Activated T-cell treated with anti-CD3 and anti-CD28 coated beads, Interleukin-2, amount 50 U/mL, for 72 hours (primary cell): ENCODE measurements around the gene HYAL3. TPM values are rescaled to one million over a fixed set of nuclear protein-coding genes. Genes with fewer than 3 reads are reported as not detected.

ENCODE experiments used
- ATAC-seq, 2 donors: fragments of 150-1000 bp; cut with Tn5 transposase; replicated peaks in 1 of 2; 2 replicates each; pipeline ENCODE4 v1.10.0; 2021; ENCODE audit warnings: moderate library complexity in 2 of 2, mild to moderate bottlenecking in 1 of 2
- DNase-seq, 2 donors: peaks; one replicate each; pipeline ENCODE4 v3.0.0; 2021 to 2022; ENCODE audit warnings: mixed read lengths in 1 of 2
- H3K27ac Mint-ChIP-seq: one replicate; pipeline ENCODE4 v1.8.0; 2022; ENCODE audit warnings: mild to moderate bottlenecking, moderate library complexity, mixed read lengths
- H3K27me3 Mint-ChIP-seq: one replicate; pipeline ENCODE4 v1.8.0; 2022; ENCODE audit warnings: low read depth, mixed read lengths
- H3K36me3 Mint-ChIP-seq, 2 donors: one replicate each; pipeline ENCODE4 v1.8.0; 2022; ENCODE audit warnings: mixed read lengths in 2 of 2, mild to moderate bottlenecking in 1 of 2; ENCODE audit not compliant: insufficient read depth in 2 of 2
- H3K4me1 Mint-ChIP-seq: one replicate; pipeline ENCODE4 v1.8.0; 2022; ENCODE audit warnings: low read depth, mixed read lengths
- H3K4me3 Mint-ChIP-seq, 2 donors: one replicate each; pipeline ENCODE4 v1.8.0; 2022; ENCODE audit warnings: mild to moderate bottlenecking in 2 of 2, mixed read lengths in 2 of 2, moderate library complexity in 2 of 2
- H3K9me3 Mint-ChIP-seq, 2 donors: one replicate each; pipeline ENCODE4 v1.8.0; 2022; ENCODE audit warnings: mixed read lengths in 2 of 2
- total RNA-seq, 2 donors: library from RNA; stranded (reverse); gene quantifications; one replicate each; pipeline ENCODE4 v1.2.3, GENCODE V29; 2022

The HYAL3 gene
- total RNA-seq, 2 donors from 2014 or later: 6.7 to 7.1 TPM

DNA sequence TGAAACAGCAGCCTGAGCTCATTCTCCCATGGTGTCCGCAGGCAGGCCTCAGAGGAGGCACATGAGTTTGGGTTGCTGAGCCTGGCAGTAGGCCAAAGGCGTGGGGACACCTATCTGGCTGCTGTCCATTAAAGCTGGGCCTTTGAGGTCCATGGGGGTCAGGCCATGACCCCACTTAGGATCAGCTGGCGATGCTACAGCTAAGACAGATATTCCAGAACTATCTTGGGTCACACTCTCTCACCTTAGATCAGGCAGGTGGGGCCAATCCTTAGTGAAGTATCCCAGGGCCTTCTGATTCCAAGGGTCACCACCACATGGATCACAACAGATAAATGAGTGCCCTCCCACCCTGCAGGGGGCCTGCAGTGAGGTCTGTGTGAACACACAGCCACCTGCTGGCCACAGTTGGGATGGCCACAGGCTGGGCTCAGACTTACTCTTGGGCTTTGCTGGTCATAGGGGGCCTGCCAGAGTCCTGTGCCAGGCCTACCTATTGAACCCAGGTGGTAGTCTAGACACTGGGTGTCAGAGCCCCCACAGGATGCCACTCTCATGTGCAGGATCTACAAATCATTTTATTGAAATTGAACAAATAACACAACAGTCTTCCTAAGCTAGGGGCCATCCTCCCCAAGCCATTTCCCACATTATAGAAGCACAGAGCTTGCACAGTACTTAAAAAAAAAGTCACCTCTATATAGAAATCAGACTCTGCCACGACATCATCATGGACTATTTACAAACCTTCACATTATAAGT lies 25.3 kb upstream of the HYAL3 start:
- Mint-ChIP-seq H3K9me3 (no peaks in the 10 kb centered on the region), H3K36me3 (no peaks in the 10 kb centered on the region), H3K4me3 (no peak overlapping the region), H3K27ac (no peak overlapping the region), H3K4me1 (peaks cover 46% of the 10 kb centered on the region), H3K27me3 (no peaks in the 10 kb centered on the region)
- DNase-seq (peak; percentile 72 to 76), ATAC-seq (peak; percentile 15 to 32)

DNA sequence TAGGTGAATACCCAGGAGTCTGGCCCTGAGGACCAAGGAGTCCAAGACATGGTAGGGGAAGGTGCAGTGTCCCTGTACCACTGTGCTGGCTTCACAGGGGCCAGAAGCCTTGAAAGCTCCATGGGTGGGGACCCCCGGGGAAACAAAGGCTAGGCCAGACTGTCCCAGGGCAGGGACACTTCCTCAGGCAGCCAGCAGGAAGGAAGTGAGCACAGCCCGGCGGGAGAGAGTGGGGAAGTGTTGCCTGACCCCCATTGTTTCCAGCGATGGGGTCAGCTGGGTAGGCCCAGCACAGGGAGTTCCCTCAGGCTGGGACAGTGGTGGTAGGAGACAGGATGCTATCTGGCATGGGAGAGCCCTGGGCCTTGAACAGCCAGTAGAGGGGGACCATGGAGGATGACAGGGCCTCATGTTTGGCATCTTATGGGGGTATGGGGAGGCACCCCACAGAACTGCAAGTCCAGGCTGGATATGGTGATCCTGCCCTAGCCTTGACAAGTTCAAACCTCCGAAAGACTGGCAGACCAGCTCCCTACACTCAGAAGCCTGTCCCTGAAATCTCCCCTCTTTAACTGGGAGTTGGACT lies 24.5 kb upstream of the HYAL3 start:
- H3K27ac Mint-ChIP-seq: no peak overlapping the region
- DNase-seq (no peak), ATAC-seq (no peak)
- no peaks in the 10 kb centered on the region for H3K27me3 Mint-ChIP-seq
- no peaks in the 10 kb centered on the region for H3K9me3 Mint-ChIP-seq
- H3K4me3 Mint-ChIP-seq: no peak overlapping the region
- peaks cover 51% of the 10 kb centered on the region for H3K4me1 Mint-ChIP-seq
- H3K36me3 Mint-ChIP-seq: no peaks in the 10 kb centered on the region

DNA sequence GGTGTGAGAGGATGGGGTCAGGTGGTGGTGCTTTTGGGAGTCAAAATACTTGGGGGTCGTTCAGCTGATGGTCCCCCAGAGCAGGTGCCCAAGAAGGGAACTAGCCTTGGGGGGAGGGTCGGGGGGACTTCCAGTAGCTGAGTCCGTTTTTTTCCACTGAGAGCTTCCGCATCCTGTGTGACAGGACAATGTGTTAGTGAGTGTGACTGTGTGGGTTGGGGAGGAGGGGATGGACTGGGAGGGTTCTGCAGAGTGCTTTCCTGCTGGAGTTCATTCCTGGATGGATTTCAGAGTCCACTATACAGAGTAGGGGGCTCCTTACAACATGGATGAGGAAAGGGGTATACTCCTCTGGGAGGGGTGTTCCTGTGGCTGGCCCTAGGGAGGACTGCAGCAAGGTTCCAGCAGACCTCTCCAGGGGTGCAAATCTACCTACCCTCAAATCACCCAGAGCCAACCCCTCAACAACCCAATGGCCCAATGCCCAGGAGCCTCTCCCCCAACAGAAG lies 23.9 kb upstream of the HYAL3 start:
- H3K4me1 Mint-ChIP-seq: peaks cover 49% of the 10 kb centered on the region
- no peak overlapping the region for H3K27ac Mint-ChIP-seq
- H3K4me3 Mint-ChIP-seq: peak overlapping the region in 1 of 2 donors; percentile 37
- H3K9me3 Mint-ChIP-seq: no peaks in the 10 kb centered on the region
- no peaks in the 10 kb centered on the region for H3K36me3 Mint-ChIP-seq
- no peaks in the 10 kb centered on the region for H3K27me3 Mint-ChIP-seq
- DNase-seq: no peak
- no peak for ATAC-seq

DNA sequence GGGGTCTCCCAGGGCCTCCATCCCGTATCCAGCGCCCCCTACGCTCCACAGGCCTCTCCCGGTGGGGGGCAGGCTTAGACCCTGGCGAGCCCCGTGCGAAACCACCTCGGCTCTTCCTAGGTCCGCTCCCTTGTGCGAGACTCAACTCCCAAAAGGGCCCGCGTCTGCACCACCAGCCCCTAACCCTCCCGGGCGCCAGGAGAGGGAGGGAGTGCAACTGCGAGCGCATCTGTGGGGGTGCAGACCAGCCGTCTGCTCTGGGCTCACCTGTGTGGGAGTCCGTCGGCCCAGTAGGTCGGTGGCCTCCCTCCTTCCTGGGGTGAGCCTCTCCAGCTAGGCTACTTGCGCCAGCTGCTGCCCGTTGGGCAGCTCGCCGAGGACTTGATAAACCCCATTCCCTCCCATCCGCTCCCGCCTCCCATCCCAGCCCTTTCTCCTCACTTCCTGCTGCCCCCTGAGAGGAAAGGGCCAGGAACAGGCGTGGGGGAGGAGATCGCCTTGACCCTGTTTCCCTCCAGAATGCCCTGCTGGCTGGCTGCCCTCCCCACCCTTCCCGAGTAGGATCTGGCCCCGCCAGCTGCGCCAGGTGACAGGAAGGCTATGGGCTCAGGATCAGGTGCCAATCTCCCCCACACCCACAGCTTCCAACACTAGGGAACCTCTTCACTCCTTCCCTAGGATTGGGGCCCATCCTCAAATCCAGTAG lies 23.3 kb upstream of the HYAL3 start, which contains the start of gene HYAL2:
TSS of gene HYAL2 (minus strand) at position 360 of the 706 bp plus-strand sequence. CDS start 2,256 bp downstream, outside the sequence.
- ATAC-seq (no peak), DNase-seq (no peak)
- H3K36me3 Mint-ChIP-seq: no peaks in the 10 kb centered on the region
- H3K9me3 Mint-ChIP-seq: no peaks in the 10 kb centered on the region
- H3K27me3 Mint-ChIP-seq: no peaks in the 10 kb centered on the region
- peak within 1 kb of the TSS; percentile 82 for H3K4me3 Mint-ChIP-seq
- H3K27ac Mint-ChIP-seq: peak within 1 kb of the TSS; percentile 96
- peaks cover 48% of the 10 kb centered on the region for H3K4me1 Mint-ChIP-seq

DNA sequence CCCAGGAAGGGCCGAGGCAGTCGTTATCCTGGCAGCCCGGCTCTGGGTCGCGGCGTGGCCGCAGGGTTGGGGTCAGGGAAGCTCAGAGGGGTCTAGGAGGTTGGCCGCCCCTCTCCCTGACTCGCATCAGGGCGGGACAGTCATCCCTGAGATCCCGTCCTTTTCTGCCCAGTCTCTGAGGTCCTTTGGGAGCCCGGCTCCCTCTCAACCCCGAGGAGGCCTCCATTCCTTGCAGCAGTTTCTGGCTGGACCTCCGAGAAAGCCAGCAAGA lies 22.8 kb upstream of the HYAL3 start:
- H3K4me1 Mint-ChIP-seq: peaks cover 48% of the 10 kb centered on the region
- ATAC-seq (no peak), DNase-seq (no peak)
- H3K27ac Mint-ChIP-seq: peak overlapping the region; percentile 96
- H3K9me3 Mint-ChIP-seq: no peaks in the 10 kb centered on the region
- peak overlapping the region; percentile 82 for H3K4me3 Mint-ChIP-seq
- no peaks in the 10 kb centered on the region for H3K27me3 Mint-ChIP-seq
- no peaks in the 10 kb centered on the region for H3K36me3 Mint-ChIP-seq

DNA sequence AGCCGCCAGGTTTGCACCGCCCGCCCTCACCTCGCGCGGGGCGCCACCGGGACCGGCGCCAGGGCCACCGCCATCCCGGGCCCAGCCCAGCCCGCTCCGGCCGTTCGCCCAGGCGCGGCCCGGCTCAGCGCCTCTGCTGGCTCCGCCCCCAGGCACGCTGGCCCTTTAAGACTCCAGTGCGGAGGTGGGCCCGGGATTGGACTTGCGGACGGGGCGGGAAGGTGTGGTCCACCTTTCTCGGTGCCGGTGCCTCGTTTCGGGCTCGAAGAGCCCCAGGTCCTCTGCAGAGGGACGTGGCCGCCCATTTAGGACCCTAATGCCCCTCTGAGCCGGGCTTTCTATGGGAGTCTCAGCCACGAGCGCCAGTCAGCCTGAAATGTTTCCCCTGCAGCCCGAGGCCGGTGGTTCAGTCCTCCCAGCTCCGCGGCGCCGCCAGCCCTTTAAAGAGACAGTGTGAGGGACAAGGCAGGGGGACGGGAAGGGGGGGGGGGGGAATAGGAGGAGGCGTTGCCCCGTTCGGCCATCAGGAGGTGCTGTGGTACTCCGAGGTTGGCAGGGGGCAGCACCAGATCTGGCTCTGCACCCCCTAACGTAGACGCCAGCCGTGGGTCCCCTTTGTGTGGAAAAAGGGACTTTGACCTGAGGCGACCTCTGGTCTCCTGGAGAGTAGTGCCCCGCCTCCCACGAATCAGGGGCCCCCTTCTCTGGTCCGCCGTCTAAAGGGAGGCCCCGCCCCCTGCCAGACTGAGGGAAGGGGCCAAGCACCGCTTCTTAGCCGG lies 22.3 kb upstream of the HYAL3 start:
- H3K4me3 Mint-ChIP-seq: peak overlapping the region; percentile 82
- peak; percentile 88 for DNase-seq
- H3K27me3 Mint-ChIP-seq: no peaks in the 10 kb centered on the region
- peak; percentile 82 for ATAC-seq
- no peaks in the 10 kb centered on the region for H3K9me3 Mint-ChIP-seq
- H3K27ac Mint-ChIP-seq: peak overlapping the region; percentile 96
- peaks cover 48% of the 10 kb centered on the region for H3K4me1 Mint-ChIP-seq
- H3K36me3 Mint-ChIP-seq: no peaks in the 10 kb centered on the region

DNA sequence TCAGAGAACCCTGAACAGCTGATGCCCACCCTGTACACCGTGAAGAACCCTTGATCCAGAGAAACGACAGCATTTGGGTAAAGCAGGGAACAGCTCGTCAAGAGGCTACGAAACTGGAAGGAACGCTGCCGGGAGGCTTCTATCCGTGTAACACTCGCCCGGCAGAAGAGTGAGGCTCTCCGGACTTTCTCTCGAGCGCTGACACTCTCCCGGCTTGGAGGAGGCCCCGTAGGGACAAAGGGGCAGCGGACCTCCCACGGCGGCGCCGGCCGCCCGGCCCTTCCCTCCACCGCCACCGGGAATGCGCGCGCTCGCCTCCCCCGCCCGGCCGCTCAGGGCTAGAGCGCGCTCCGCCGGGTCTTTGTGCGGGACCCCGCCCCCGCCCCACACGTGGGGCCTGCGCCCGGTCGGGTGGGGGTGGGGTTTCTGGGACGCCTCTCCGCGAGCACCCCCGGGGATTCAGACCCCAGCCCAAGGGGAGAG lies 21.7 kb upstream of the HYAL3 start:
- Mint-ChIP-seq H3K9me3 (no peaks in the 10 kb centered on the region), H3K36me3 (no peaks in the 10 kb centered on the region), H3K4me1 (peaks cover 47% of the 10 kb centered on the region), H3K27me3 (no peaks in the 10 kb centered on the region), H3K4me3 (peak overlapping the region; percentile 77 to 90), H3K27ac (peak overlapping the region; percentile 66)
- DNase-seq (peak; percentile 66 to 68), ATAC-seq (peak; percentile 58 to 61)

DNA sequence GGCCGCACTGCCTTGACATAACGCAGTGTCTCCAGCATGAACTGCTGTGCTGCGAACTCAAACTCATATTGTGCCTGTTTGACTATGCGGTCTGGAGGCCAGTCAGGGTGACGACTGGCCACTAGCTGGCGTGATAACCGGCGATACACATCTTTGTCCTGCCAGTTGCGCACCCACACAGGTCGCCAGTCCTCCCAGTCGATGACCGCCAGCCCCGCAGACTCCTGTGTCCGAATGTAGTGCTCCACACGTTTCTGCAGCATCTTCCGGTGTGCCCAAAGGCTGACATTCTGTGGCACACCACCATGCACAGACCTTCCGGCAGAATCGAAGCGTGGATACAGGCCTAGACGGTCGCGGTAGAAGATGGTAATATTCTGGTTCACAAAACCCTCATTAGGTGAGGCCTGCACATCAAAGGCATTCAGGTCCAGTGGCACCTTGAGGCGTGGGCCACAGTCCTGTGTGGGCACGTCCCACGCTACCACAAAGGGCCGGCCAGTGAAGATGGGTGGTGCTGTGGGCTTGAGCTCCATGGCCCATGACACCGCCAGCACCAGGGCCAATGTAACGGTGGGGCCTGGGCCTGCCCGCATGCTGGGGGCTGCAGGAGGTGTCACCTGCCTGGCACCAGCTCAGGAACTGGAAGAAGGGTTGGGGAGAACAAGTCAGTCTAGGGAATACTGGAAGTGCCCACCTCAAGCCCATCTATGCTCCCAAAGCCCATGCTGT lies 20.9 kb upstream of the HYAL3 start:
- DNase-seq: no peak

DNA sequence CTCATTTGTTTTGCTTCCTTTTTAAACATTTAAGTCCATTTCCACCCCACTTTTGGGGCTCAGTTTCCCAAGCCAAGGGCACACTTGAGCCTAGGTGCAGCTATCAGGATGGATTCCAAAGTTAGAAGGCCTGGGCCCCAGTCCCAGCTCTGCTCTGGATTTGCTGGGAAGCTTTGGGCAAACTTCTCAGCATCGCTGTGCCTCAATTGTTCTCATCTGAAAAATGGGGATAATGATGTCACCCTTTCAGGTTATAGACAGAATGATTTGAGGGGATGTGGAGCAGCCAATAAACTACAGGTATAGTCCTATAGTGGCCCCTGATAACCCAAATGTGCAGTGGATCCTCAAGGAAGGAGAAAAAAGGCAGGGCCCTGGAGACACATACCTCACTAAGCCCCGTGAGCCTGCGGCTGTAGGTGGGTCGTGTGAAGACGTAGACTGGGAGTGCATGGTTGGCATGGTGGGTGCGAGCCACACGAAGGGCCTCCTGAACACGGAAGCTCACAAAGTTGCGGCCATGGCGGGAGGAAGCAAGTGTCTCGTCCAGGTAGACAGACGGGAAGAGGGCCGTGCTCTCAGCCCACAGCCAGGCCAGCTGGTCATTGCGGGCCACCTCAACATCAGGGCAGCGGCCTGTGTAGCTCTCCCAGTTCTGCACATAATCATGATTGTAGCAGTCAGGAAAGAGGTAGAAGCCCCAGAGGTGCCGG lies 20.1 kb upstream of the HYAL3 start:
- Mint-ChIP-seq H3K4me1 (peaks cover 36% of the 10 kb centered on the region), H3K36me3 (no peaks in the 10 kb centered on the region), H3K27ac (no peak overlapping the region), H3K9me3 (no peaks in the 10 kb centered on the region), H3K27me3 (no peaks in the 10 kb centered on the region), H3K4me3 (peak overlapping the region; percentile 0 to 18)
- no peak for ATAC-seq
- no peak for DNase-seq

More for the DNA sequence above, 20.9 kb upstream of the HYAL3 start:
- H3K4me1 Mint-ChIP-seq: peaks cover 41% of the 10 kb centered on the region
- no peak for ATAC-seq
- no peaks in the 10 kb centered on the region for H3K36me3 Mint-ChIP-seq
- no peaks in the 10 kb centered on the region for H3K9me3 Mint-ChIP-seq
- H3K27ac Mint-ChIP-seq: no peak overlapping the region
- H3K4me3 Mint-ChIP-seq: peak overlapping the region; percentile 77 to 90
- H3K27me3 Mint-ChIP-seq: no peaks in the 10 kb centered on the region

DNA sequence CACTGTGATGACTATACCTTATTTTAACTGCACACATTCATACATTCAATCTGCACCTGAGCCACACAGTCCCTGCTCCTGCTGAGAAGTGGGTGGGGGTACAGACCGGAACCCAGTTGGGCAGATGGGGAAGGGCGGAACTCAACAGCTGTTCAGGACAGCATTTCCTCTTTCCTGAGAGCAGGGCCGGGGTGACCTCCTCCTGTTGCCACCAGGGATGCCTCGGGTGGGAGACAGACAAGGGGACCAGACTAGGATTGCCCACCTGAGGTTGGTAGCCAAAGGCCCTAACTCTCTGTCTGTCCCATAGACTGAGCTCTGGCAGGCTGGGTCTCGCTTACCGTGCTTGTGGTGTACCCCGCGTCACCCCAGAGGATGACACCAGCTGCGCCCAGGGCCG lies 19.4 kb upstream of the HYAL3 start:
- no peak overlapping the region for H3K4me3 Mint-ChIP-seq
- ATAC-seq: no peak
- no peaks in the 10 kb centered on the region for H3K9me3 Mint-ChIP-seq
- no peaks in the 10 kb centered on the region for H3K27me3 Mint-ChIP-seq
- H3K27ac Mint-ChIP-seq: no peak overlapping the region
- no peak for DNase-seq
- H3K36me3 Mint-ChIP-seq: no peaks in the 10 kb centered on the region
- H3K4me1 Mint-ChIP-seq: peaks cover 39% of the 10 kb centered on the region

DNA sequence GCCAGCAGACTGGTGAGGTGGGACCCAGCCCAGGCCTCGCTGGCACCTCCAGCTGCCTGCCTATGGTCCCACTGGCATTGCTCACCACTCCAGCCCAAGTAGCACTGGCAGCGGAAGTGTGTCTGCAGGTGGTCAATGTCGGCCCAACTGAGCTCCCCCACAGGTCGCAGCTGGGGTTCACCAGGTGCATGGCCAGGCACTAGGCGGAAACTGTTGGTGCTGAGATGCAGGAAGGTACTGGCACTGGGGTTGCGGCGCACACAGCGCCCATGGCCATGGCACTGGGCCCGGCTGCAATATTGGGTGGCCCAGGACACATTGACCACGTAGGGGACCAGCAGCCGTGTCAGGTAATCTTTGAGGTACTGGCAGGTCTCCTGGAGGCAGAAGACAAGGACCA lies 19.0 kb upstream of the HYAL3 start:
- Mint-ChIP-seq H3K4me3 (no peak overlapping the region), H3K9me3 (no peaks in the 10 kb centered on the region), H3K27ac (no peak overlapping the region), H3K27me3 (no peaks in the 10 kb centered on the region), H3K4me1 (peaks cover 39% of the 10 kb centered on the region), H3K36me3 (no peaks in the 10 kb centered on the region)
- ATAC-seq (no peak), DNase-seq (no peak)

DNA sequence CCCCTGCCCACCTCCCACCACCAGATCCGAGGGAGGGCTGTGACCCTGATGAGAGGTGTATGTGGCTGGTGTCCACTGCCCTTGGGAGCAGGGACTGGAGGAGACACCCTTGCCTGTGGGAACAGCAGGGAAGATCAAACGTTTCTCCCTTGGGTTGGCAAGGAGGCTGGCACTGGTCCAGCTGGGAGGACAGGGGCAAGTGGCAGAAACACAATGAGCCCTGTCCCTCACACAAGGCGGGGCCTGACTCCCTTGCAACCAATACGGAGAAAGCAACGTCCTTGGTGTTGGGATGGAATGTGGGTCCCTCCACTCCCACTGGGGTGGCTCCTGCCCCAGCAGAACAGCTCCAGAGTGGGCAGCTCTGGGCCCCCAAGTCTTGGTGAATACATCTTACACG lies 18.1 kb upstream of the HYAL3 start:
- Mint-ChIP-seq H3K4me1 (peaks cover 39% of the 10 kb centered on the region), H3K36me3 (no peaks in the 10 kb centered on the region), H3K9me3 (no peaks in the 10 kb centered on the region), H3K27ac (no peak overlapping the region), H3K4me3 (no peak overlapping the region), H3K27me3 (no peaks in the 10 kb centered on the region)
- ATAC-seq: no peak
- no peak for DNase-seq
